ENCODE measurements around the gene OR5H14.
"Not testable (repeated sequence)": the region's sequence is repeated elsewhere in the genome, so short reads cannot be mapped to it uniquely, and the experiment has no call there.

GRCh38 chr3:98137826-98138557 is 9.3 kb upstream of the OR5H14 start:
- TF ChIP-seq, protein P1, sequence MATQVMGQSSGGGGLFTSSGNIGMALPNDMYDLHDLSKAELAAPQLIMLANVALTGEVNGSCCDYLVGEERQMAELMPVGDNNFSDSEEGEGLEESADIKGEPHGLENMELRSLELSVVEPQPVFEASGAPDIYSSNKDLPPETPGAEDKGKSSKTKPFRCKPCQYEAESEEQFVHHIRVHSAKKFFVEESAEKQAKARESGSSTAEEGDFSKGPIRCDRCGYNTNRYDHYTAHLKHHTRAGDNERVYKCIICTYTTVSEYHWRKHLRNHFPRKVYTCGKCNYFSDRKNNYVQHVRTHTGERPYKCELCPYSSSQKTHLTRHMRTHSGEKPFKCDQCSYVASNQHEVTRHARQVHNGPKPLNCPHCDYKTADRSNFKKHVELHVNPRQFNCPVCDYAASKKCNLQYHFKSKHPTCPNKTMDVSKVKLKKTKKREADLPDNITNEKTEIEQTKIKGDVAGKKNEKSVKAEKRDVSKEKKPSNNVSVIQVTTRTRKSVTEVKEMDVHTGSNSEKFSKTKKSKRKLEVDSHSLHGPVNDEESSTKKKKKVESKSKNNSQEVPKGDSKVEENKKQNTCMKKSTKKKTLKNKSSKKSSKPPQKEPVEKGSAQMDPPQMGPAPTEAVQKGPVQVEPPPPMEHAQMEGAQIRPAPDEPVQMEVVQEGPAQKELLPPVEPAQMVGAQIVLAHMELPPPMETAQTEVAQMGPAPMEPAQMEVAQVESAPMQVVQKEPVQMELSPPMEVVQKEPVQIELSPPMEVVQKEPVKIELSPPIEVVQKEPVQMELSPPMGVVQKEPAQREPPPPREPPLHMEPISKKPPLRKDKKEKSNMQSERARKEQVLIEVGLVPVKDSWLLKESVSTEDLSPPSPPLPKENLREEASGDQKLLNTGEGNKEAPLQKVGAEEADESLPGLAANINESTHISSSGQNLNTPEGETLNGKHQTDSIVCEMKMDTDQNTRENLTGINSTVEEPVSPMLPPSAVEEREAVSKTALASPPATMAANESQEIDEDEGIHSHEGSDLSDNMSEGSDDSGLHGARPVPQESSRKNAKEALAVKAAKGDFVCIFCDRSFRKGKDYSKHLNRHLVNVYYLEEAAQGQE (IDR thresholded peaks at IDR 0.05; ENCODE audit: low read depth, low read length): not testable (repeated sequence)
- TF ChIP-seq, protein P2, sequence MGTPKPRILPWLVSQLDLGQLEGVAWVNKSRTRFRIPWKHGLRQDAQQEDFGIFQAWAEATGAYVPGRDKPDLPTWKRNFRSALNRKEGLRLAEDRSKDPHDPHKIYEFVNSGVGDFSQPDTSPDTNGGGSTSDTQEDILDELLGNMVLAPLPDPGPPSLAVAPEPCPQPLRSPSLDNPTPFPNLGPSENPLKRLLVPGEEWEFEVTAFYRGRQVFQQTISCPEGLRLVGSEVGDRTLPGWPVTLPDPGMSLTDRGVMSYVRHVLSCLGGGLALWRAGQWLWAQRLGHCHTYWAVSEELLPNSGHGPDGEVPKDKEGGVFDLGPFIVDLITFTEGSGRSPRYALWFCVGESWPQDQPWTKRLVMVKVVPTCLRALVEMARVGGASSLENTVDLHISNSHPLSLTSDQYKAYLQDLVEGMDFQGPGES (IDR thresholded peaks at IDR 0.05; ENCODE audit: low read depth, low read length): not testable (repeated sequence)
- TF ChIP-seq YY1 (IDR thresholded peaks at IDR 0.05; ENCODE audit: low read depth); JUND (IDR thresholded peaks at IDR 0.05); POLR2AphosphoS5 (IDR thresholded peaks at IDR 0.05; ENCODE audit: low read depth, low read length): not testable (repeated sequence)
- TF ChIP-seq, protein P3, sequence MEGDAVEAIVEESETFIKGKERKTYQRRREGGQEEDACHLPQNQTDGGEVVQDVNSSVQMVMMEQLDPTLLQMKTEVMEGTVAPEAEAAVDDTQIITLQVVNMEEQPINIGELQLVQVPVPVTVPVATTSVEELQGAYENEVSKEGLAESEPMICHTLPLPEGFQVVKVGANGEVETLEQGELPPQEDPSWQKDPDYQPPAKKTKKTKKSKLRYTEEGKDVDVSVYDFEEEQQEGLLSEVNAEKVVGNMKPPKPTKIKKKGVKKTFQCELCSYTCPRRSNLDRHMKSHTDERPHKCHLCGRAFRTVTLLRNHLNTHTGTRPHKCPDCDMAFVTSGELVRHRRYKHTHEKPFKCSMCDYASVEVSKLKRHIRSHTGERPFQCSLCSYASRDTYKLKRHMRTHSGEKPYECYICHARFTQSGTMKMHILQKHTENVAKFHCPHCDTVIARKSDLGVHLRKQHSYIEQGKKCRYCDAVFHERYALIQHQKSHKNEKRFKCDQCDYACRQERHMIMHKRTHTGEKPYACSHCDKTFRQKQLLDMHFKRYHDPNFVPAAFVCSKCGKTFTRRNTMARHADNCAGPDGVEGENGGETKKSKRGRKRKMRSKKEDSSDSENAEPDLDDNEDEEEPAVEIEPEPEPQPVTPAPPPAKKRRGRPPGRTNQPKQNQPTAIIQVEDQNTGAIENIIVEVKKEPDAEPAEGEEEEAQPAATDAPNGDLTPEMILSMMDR (IDR thresholded peaks at IDR 0.05): not testable (repeated sequence)

Data from SK-N-SH (cell line).